HCT116 (cell line): ENCODE data around the gene CPED1. TPM values are rescaled to one million over a fixed set of nuclear protein-coding genes. Genes with fewer than 3 reads are reported as not detected.

ENCODE experiments used
- ATAC-seq: fragments of 200-7000 bp; cut with Tn5 transposase; 2 replicates; pipeline ENCODE4 v1.9.1; 2020; ENCODE audit warnings: mild to moderate bottlenecking, moderate library complexity
- BruUV-seq: library from RNA; stranded (reverse); fragments of 400-500 nt; replicated peaks from 2 replicates; lab custom pipeline; 2021; lab: Mats Ljungman, UMichigan
- CTCF ChIA-PET: fragments of 300-600 bp; sonication (Branson Sonifier 250); formaldehyde crosslinking; loops from one replicate; lab custom pipeline; 2021; ENCODE audit warnings: antibody characterized with exemption; lab: Charles Lee
- POLR2A ChIA-PET: fragments of 300-600, 350-600 bp; sonication (Branson Sonifier 250); formaldehyde crosslinking; loops from one replicate; lab custom pipeline; 2021; ENCODE audit warnings: antibody characterized with exemption; lab: Charles Lee
- RAD21 ChIA-PET, 2 experiments: fragments of 300-600 bp; sonication (Branson Sonifier 250); formaldehyde crosslinking; loops; one replicate each; lab custom pipeline; 2023; ENCODE audit warnings: low total read pairs in 2 of 2; ENCODE audit not compliant: uncharacterized antibody in 2 of 2, unreplicated experiment in 2 of 2, low non-redundant PET in 1 of 2; lab: Charles Lee
- DNase-seq: peaks from one replicate; pipeline ENCODE4 v3.0.0-alpha.2; 2010; ENCODE audit warnings: low read depth, low spot score
- H2AFZ ChIP-seq: fragments of 200-600 bp; shearing (Covaris generic), sonication (generic); 2 replicates; pipeline ENCODE4 v1.6.1; 2017; ENCODE audit warnings: low read depth, mixed run types, mixed read lengths, antibody characterized with exemption, low read length; ENCODE audit not compliant: poor library complexity, severe bottlenecking
- H3K27ac ChIP-seq: 2 replicates; pipeline ENCODE4 v1.5.1; 2012; ENCODE audit warnings: low read depth, low read length
- H3K27me3 ChIP-seq: fragments of 200-600 bp; sonication (generic); 2 replicates; pipeline ENCODE4 v1.6.1; 2016; ENCODE audit warnings: mixed run types, low read length, mixed read lengths; ENCODE audit not compliant: insufficient read depth
- H3K36me3 ChIP-seq, 2 experiments: fragments of 200-500 bp in 1 of 2; fragments of 200-600 bp in 1 of 2; sonication (Bioruptor generic) in 1 of 2; sonication (generic) in 1 of 2; 2 replicates each; pipeline versions ENCODE4 v1.5.1 to v1.6.1; 2014 to 2016; ENCODE audit warnings: low read length in 2 of 2, inconsistent platforms in 1 of 2, mixed read lengths in 1 of 2, mixed run types in 1 of 2; ENCODE audit not compliant: insufficient read depth in 2 of 2, control insufficient read depth in 1 of 2
- H3K4me1 ChIP-seq, 2 experiments: fragments of 200-600 bp in 1 of 2; sonication (generic) in 1 of 2; 2 replicates each; pipeline versions ENCODE4 v1.5.1 to v1.6.1; 2012 to 2017; ENCODE audit warnings: low read length in 2 of 2, inconsistent platforms in 1 of 2, mild to moderate bottlenecking in 1 of 2, mixed read lengths in 1 of 2, mixed run types in 1 of 2, moderate library complexity in 1 of 2; ENCODE audit not compliant: insufficient read depth in 2 of 2, control insufficient read depth in 1 of 2
- H3K4me2 ChIP-seq: fragments of 200-600 bp; sonication (generic); 2 replicates; pipeline ENCODE4 v1.6.1; 2017; ENCODE audit warnings: mixed run types, low read length, mixed read lengths
- H3K4me3 ChIP-seq, 2 experiments: fragments of 200-600 bp in 1 of 2; sonication (generic) in 1 of 2; replicated peaks in 1 of 2; 2 replicates each; pipeline ENCODE4 v1.5.1; 2011 to 2016; ENCODE audit warnings: low read length in 2 of 2, control low read depth in 1 of 2, low read depth in 1 of 2, mild to moderate bottlenecking in 1 of 2, mixed read lengths in 1 of 2, mixed run types in 1 of 2
- H3K79me2 ChIP-seq: fragments of 200-600 bp; sonication (generic); 2 replicates; pipeline ENCODE4 v1.6.1; 2017; ENCODE audit warnings: mild to moderate bottlenecking, mixed run types, low read length, moderate library complexity, mixed read lengths; ENCODE audit not compliant: insufficient read depth
- H3K9ac ChIP-seq: fragments of 200-600 bp; sonication (generic); 2 replicates; pipeline ENCODE4 v1.6.1; 2016; ENCODE audit warnings: low read length, mixed read lengths
- H3K9me2 ChIP-seq: fragments of 200-600 bp; sonication (generic), shearing (Covaris generic); 2 replicates; pipeline ENCODE4 v1.6.1; 2017; ENCODE audit warnings: mixed run types, mild to moderate bottlenecking, moderate library complexity; ENCODE audit not compliant: insufficient read depth
- H3K9me3 ChIP-seq, 2 experiments: fragments of 200-500 bp in 1 of 2; fragments of 200-600 bp in 1 of 2; sonication (Bioruptor generic) in 1 of 2; sonication (generic) in 1 of 2; 2 replicates each; pipeline ENCODE4 v1.6.1; 2014 to 2017; ENCODE audit warnings: low read length in 2 of 2, mixed read lengths in 2 of 2, inconsistent platforms in 1 of 2, low read depth in 1 of 2, mild to moderate bottlenecking in 1 of 2, mixed run types in 1 of 2, moderate library complexity in 1 of 2; ENCODE audit not compliant: control insufficient read depth in 1 of 2, insufficient read depth in 1 of 2
- H4K20me1 ChIP-seq: fragments of 200-600 bp; sonication (generic), shearing (Covaris generic); 2 replicates; pipeline ENCODE4 v1.6.1; 2017; ENCODE audit warnings: mixed run types, mild to moderate bottlenecking, moderate library complexity; ENCODE audit not compliant: insufficient read depth
- CBX3 ChIP-seq: IDR thresholded peaks from 2 replicates; pipeline ENCODE4 v1.6.1; 2012; ENCODE audit warnings: low read depth
- CEBPB ChIP-seq: IDR thresholded peaks from 2 replicates; pipeline ENCODE4 v1.6.1; 2012; ENCODE audit warnings: low read depth
- CTCF ChIP-seq, 3 experiments: fragments of 200-600 bp in 1 of 3; sonication (generic) in 1 of 3; IDR thresholded peaks in 2 of 3; conservative IDR thresholded peaks in 1 of 3; 2 replicates each; pipeline ENCODE4 v1.5.1; 2012 to 2017; ENCODE audit warnings: low read depth in 2 of 3, low read length in 2 of 3, antibody characterized with exemption in 1 of 3, borderline replicate concordance in 1 of 3, control low read depth in 1 of 3, mild to moderate bottlenecking in 1 of 3, mixed read lengths in 1 of 3, mixed run types in 1 of 3, moderate library complexity in 1 of 3; ENCODE audit not compliant: insufficient read depth in 1 of 3
- EGR1 ChIP-seq: IDR thresholded peaks from 2 replicates; pipeline ENCODE4 v1.6.1; 2012; ENCODE audit warnings: low read depth
- ELF1 ChIP-seq: IDR thresholded peaks from 2 replicates; pipeline ENCODE4 v1.6.1; 2012; ENCODE audit warnings: low read depth, borderline replicate concordance
- EZH2 ChIP-seq: fragments of 200-600 bp; sonication (generic); IDR thresholded peaks from 2 replicates; pipeline ENCODE4 v1.6.1; 2017; ENCODE audit warnings: antibody characterized with exemption, mixed run types
- EZH2phosphoT487 ChIP-seq: fragments of 200-600 bp; IDR thresholded peaks from 2 replicates; pipeline ENCODE4 v1.6.1; 2018; ENCODE audit warnings: antibody characterized with exemption, borderline replicate concordance
- FOSL1 ChIP-seq: IDR thresholded peaks from 2 replicates; pipeline ENCODE4 v1.6.1; 2012; ENCODE audit warnings: low read depth
- JUND ChIP-seq: IDR thresholded peaks from 2 replicates; pipeline ENCODE4 v1.6.1; 2012
- POLR2A ChIP-seq: IDR thresholded peaks from 2 replicates; pipeline ENCODE4 v1.7.0; 2011; ENCODE audit warnings: borderline replicate concordance; ENCODE audit not compliant: insufficient read depth, insufficient read length; ENCODE audit errors: extremely low read depth
- SRF ChIP-seq: IDR thresholded peaks from 2 replicates; pipeline ENCODE4 v1.6.1; 2012; ENCODE audit warnings: low read depth
- TCF7L2 ChIP-seq: IDR thresholded peaks from 2 replicates; pipeline ENCODE4 v1.7.0; 2011; ENCODE audit warnings: borderline replicate concordance, inconsistent platforms; ENCODE audit not compliant: insufficient read depth, insufficient read length; ENCODE audit errors: extremely low read depth
- YY1 ChIP-seq: IDR thresholded peaks from 2 replicates; pipeline ENCODE4 v1.6.1; 2011; ENCODE audit warnings: low read length, low read depth, moderate library complexity, mild to moderate bottlenecking; ENCODE audit not compliant: insufficient replicate concordance; ENCODE audit errors: extremely low read depth
- ZBTB33 ChIP-seq: IDR thresholded peaks from 2 replicates; pipeline ENCODE4 v1.6.1; 2011; ENCODE audit warnings: mild to moderate bottlenecking, low read length, moderate library complexity; ENCODE audit not compliant: insufficient replicate concordance; ENCODE audit errors: extremely low read depth
- ZFX ChIP-seq: fragments of 450-650 bp; IDR thresholded peaks from 2 replicates; pipeline ENCODE4 v1.6.1; 2017
- ZNF274 ChIP-seq: fragments of 200-500 bp; sonication (Bioruptor generic); IDR thresholded peaks from 2 replicates; pipeline ENCODE4 v1.6.1; 2014; ENCODE audit warnings: mild to moderate bottlenecking, low read depth, low read length, inconsistent platforms
- intact Hi-C: fragments of 100-400 bp; cut with micrococcal nuclease; formaldehyde crosslinking; loops from 2 replicates; pipeline ENCODE4 v1.10.0; 2022
- total RNA-seq: library from RNA; stranded (reverse); gene quantifications from one replicate; pipeline ENCODE4 v1.2.1, GENCODE V29; 2021; ENCODE audit not compliant: unreplicated experiment
- TF ChIP-seq, protein P1 (sequence below): IDR thresholded peaks from 2 replicates; pipeline ENCODE4 v1.6.1; 2012
- TF ChIP-seq, protein P2 (sequence below): IDR thresholded peaks from 2 replicates; pipeline ENCODE4 v1.6.1; 2012; ENCODE audit warnings: low read depth

CPED1 gene
- total RNA-seq, 1 experiment from 2014 or later, result 1.2 TPM

GRCh38 chr7:120985839-120986238 lies 2.7 kb upstream of the CPED1 start:
- H4K20me1 ChIP-seq, result no peaks in the 10 kb centered on the region
- RAD21 ChIA-PET, result no interaction called here
- H3K27ac ChIP-seq, result no peak overlapping the region
- no peaks in the 10 kb centered on the region for H3K9me3 ChIP-seq
- no peaks in the 10 kb centered on the region for H3K9me2 ChIP-seq
- H2AFZ ChIP-seq, result no peak overlapping the region
- no TSS peak for BruUV-seq
- H3K9ac ChIP-seq, result no peak overlapping the region
- no peak overlapping the region for H3K4me2 ChIP-seq
- POLR2A ChIA-PET, result no interaction called here
- H3K79me2 ChIP-seq, result no peaks in the 10 kb centered on the region
- no peaks in the 10 kb centered on the region for H3K27me3 ChIP-seq
- intact Hi-C loops, result loop anchor here (1.0 to 10.0 kb wide), 5 partner anchors 95 to 559 kb away; no protein-coding TSS in a partner anchor
- H3K4me1 ChIP-seq, result peaks cover 0 to 15% of the 10 kb centered on the region in 2 experiments; a peak in 1 of 4 replicates
- no peak for TF ChIP-seq YY1
- TF ChIP-seq ELF1, result no peak
- no peak for TF ChIP-seq EZH2
- TF ChIP-seq JUND, result no peak
- TF ChIP-seq EGR1, result no peak
- TF ChIP-seq FOSL1, result no peak
- no peak for TF ChIP-seq TCF7L2
- TF ChIP-seq ZBTB33, result no peak
- no peak for TF ChIP-seq CTCF (IDR thresholded peaks at IDR 0.05 in 2 of 3, conservative IDR thresholded peaks at IDR 0.05 in 1 of 3; ENCODE audit: borderline replicate concordance in 1 of 3, insufficient read depth in 1 of 3, low read depth in 2 of 3, low read length in 2 of 3)
- TF ChIP-seq CBX3, result no peak
- no peak for TF ChIP-seq ZNF274
- TF ChIP-seq CEBPB, result no peak
- TF ChIP-seq, protein P1, sequence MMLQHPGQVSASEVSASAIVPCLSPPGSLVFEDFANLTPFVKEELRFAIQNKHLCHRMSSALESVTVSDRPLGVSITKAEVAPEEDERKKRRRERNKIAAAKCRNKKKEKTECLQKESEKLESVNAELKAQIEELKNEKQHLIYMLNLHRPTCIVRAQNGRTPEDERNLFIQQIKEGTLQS, result no peak
- TF ChIP-seq POLR2A, result no peak
- no peak for TF ChIP-seq ZFX
- TF ChIP-seq EZH2phosphoT487, result no peak
- TF ChIP-seq, protein P2, sequence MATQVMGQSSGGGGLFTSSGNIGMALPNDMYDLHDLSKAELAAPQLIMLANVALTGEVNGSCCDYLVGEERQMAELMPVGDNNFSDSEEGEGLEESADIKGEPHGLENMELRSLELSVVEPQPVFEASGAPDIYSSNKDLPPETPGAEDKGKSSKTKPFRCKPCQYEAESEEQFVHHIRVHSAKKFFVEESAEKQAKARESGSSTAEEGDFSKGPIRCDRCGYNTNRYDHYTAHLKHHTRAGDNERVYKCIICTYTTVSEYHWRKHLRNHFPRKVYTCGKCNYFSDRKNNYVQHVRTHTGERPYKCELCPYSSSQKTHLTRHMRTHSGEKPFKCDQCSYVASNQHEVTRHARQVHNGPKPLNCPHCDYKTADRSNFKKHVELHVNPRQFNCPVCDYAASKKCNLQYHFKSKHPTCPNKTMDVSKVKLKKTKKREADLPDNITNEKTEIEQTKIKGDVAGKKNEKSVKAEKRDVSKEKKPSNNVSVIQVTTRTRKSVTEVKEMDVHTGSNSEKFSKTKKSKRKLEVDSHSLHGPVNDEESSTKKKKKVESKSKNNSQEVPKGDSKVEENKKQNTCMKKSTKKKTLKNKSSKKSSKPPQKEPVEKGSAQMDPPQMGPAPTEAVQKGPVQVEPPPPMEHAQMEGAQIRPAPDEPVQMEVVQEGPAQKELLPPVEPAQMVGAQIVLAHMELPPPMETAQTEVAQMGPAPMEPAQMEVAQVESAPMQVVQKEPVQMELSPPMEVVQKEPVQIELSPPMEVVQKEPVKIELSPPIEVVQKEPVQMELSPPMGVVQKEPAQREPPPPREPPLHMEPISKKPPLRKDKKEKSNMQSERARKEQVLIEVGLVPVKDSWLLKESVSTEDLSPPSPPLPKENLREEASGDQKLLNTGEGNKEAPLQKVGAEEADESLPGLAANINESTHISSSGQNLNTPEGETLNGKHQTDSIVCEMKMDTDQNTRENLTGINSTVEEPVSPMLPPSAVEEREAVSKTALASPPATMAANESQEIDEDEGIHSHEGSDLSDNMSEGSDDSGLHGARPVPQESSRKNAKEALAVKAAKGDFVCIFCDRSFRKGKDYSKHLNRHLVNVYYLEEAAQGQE, result no peak
- TF ChIP-seq SRF, result no peak
- TF ChIP-seq, all 23 proteins: peak for 0
- CTCF ChIA-PET, result no interaction called here
- no peak for DNase-seq
- no peak overlapping the region for H3K4me3 ChIP-seq
- ATAC-seq, result no peak
- no peaks in the 10 kb centered on the region for H3K36me3 ChIP-seq
